ENCODE measurements around the gene ASB18. TPM values are rescaled to one million over a fixed set of nuclear protein-coding genes. Genes with fewer than 3 reads are reported as not detected.

ASB18 gene
- polyA plus RNA-seq, 3 donors, result not detected

GRCh38 chr2:236160366-236161081 is 103.7 kb downstream of the ASB18 start:
- 19 to 31% (median 27%) methylated on average over 21 to 22 of the region's 22 CpGs for WGBS, 3 donors

GRCh38 chr2:236159778-236160170 is 104.4 kb downstream of the ASB18 start:
- WGBS, 3 donors, result 10 to 16% (median 12%) methylated on average over 15 to 33 of the region's 33 CpGs
- no peak overlapping the region for H3K27ac ChIP-seq (ENCODE audit: low read depth, low read length)

More at GRCh38 chr2:236160366-236161081, 103.7 kb downstream of the ASB18 start:
- no peak overlapping the region for H3K27ac ChIP-seq (ENCODE audit: low read depth, low read length)

GRCh38 chr2:236158969-236159777 is 105.0 kb downstream of the ASB18 start:
- WGBS, 3 donors, result 13 to 17% (median 15%) methylated on average over 44 to 45 of the region's 45 CpGs
- no peak overlapping the region for H3K27ac ChIP-seq (ENCODE audit: low read depth, low read length)

GRCh38 chr2:236157815-236158498 is 106.2 kb downstream of the ASB18 start:
- H3K27ac ChIP-seq (ENCODE audit: low read depth, low read length), result no peak overlapping the region
- WGBS, 3 donors, result 85 to 93% (median 87%) methylated on average over 10 of the region's 10 CpGs

- 83 to 95% (median 92%) methylated on average over 6 of the region's 6 CpGs for WGBS, 3 donors
- H3K27ac ChIP-seq (ENCODE audit: low read depth, low read length), result no peak overlapping the region
These were observed 106.8 kb downstream of the ASB18 start for GRCh38 chr2:236157366-236157765.

- WGBS, 3 donors, result 62 to 81% (median 79%) methylated on average over 7 of the region's 7 CpGs
- no peak overlapping the region for H3K27ac ChIP-seq (ENCODE audit: low read depth, low read length)
These were observed 107.4 kb downstream of the ASB18 start for GRCh38 chr2:236156860-236157194.

- 79 to 93% (median 90%) methylated on average over 16 of the region's 16 CpGs for WGBS, 3 donors
- no peak overlapping the region for H3K27ac ChIP-seq (ENCODE audit: low read depth, low read length)
These were observed 107.9 kb downstream of the ASB18 start for GRCh38 chr2:236156095-236156859.

GRCh38 chr2:236155406-236155805 is 108.8 kb downstream of the ASB18 start:
- WGBS, 3 donors, result 77 to 89% (median 82%) methylated on average over 3 of the region's 3 CpGs
- H3K27ac ChIP-seq (ENCODE audit: low read depth, low read length), result no peak overlapping the region

GRCh38 chr2:236146436-236146835 is 117.8 kb downstream of the ASB18 start:
- H3K27ac ChIP-seq (ENCODE audit: low read depth, low read length), result no peak overlapping the region
- WGBS, 3 donors, result 88 to 93% (median 93%) methylated on average over 7 of the region's 7 CpGs

GRCh38 chr2:236143811-236144210 is 120.4 kb downstream of the ASB18 start:
- no peak overlapping the region for H3K27ac ChIP-seq (ENCODE audit: low read depth, low read length)
- WGBS, 3 donors, result 81 to 93% (median 92%) methylated on average over 10 of the region's 10 CpGs

Other genes starting within 250 kb of the ASB18 start
- not detected for gene GBX2, start 96.0 kb downstream of the ASB18 start, polyA plus RNA-seq

Data from adipose tissue (tissue), 3 donors.